PC-9 (cell line): Measurements from ENCODE around the gene DLGAP1.
"Not testable (repeated sequence)": the region's sequence is repeated elsewhere in the genome, so short reads cannot be mapped to it uniquely, and the experiment has no call there.

ENCODE experiments used
- CTCF ChIP-seq: fragments of 200-600 bp; sonication (generic); conservative IDR thresholded peaks from 2 replicates; pipeline ENCODE4 v1.6.1; 2017; ENCODE audit warnings: mixed run types, antibody characterized with exemption, mild to moderate bottlenecking, moderate library complexity
- EZH2 ChIP-seq: fragments of 200-600 bp; sonication (generic); IDR thresholded peaks from 2 replicates; pipeline ENCODE4 v1.8.0; 2017; ENCODE audit warnings: antibody characterized with exemption, low read depth

GRCh38 chr18:3472121-3472520 is 983.0 kb downstream of the DLGAP1 start:
- not testable (repeated sequence) for TF ChIP-seq CTCF, EZH2
